ENCODE data around the gene KLF1. TPM values are rescaled to one million over a fixed set of nuclear protein-coding genes. Genes with fewer than 3 reads are reported as not detected.

Gene KLF1
- total and polyA plus RNA-seq, 2 of the 13 experiments (the other 11 are each of a cell fraction or from before 2014, with no cell fraction given): not detected

DNA sequence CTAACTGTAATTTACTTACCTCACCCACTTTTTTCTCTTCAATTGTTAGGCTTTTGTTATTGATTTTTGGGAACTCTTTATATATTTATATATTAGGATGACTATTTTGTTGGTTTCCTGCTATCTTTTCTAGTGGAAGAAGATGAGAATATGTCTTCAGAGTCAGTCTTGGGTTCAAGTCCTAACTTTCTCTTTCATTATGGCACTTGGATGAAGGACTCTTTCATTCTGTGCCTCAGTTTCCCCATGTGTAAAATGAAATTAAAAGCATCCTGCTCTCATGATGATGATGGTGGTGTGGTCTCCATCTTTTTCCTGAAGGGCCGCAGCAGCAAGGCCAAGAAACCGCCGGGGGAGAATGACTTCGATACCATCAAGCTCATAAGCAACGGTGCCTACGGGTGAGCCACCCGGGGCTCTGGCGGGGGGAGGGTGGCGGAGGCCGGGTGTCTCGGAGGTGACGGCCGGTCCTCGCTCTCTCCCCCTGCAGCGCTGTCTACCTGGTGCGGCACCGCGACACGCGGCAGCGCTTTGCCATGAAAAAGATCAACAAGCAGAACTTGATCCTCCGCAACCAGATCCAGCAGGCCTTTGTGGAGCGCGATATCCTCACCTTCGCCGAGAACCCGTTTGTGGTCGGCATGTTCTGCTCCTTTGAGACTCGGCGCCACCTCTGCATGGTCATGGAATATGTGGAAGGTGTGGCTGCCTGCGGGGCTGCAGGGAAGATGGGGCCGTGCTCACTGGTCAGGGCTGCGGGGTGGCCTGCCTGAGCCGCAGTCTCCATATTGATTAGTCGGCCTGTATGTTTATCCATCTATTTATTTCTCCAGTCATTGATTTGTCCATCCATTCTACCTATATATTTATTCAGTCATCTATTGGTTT, 28.7 kb downstream of the KLF1 start:
- no peak for ATAC-seq
- Histone ChIP-seq H3K27me3 (ENCODE audit: control insufficient read depth in 1 of 2, insufficient read depth in 2 of 2, low read length in 2 of 2) (no peaks in the 10 kb centered on the region), H3K36me3 (replicated peaks in 1 of 2; ENCODE audit: control insufficient read depth in 1 of 2, insufficient read depth in 2 of 2, low read length in 2 of 2) (no peaks in the 10 kb centered on the region), H3K4me1 (ENCODE audit: insufficient read depth, low read length) (no peaks in the 10 kb centered on the region), H4K20me1 (ENCODE audit: insufficient read depth, low read length) (no peaks in the 10 kb centered on the region), H3K27ac (ENCODE audit: extremely low read length, insufficient read depth, low read length) (no peak overlapping the region), H3K9ac (ENCODE audit: insufficient read depth, low read depth, low read length) (no peak overlapping the region), H2AFZ (ENCODE audit: low read length) (no peak overlapping the region), H3K4me3 (replicated peaks in 1 of 3; ENCODE audit: insufficient read depth in 1 of 3, low read depth in 2 of 3, low read length in 3 of 3) (no peak overlapping the region), H3K9me3 (ENCODE audit: low read length) (no peaks in the 10 kb centered on the region), H3K79me2 (ENCODE audit: insufficient read depth, low read length) (no peaks in the 10 kb centered on the region), H3K4me2 (ENCODE audit: low read depth, low read length) (no peak overlapping the region)
- TF ChIP-seq NFE2 (CRISPR knock-in tag; IDR thresholded peaks at IDR 0.05): no peak
- TF ChIP-seq ZNF17 (CRISPR knock-in tag; IDR thresholded peaks at IDR 0.05): no peak
- no peak for TF ChIP-seq ATM (IDR thresholded peaks at IDR 0.05; ENCODE audit: borderline replicate concordance)
- no peak for TF ChIP-seq ZNF432 (CRISPR knock-in tag; IDR thresholded peaks at IDR 0.05; ENCODE audit: borderline replicate concordance)
- no peak for TF ChIP-seq ZNF570 (CRISPR knock-in tag; IDR thresholded peaks at IDR 0.05; ENCODE audit: borderline replicate concordance)
- TF ChIP-seq ASH2L (IDR thresholded peaks at IDR 0.05; ENCODE audit: insufficient read length, low read depth, low read length): no peak
- no peak for TF ChIP-seq SP2 (CRISPR knock-in tag; IDR thresholded peaks at IDR 0.05)
- TF ChIP-seq ZNF44 (CRISPR knock-in tag; IDR thresholded peaks at IDR 0.05): no peak
- FAIRE-seq: no peak
- intact Hi-C loops (cut with micrococcal nuclease; ENCODE audit: unreplicated experiment) (no loop called here), in situ Hi-C loops (cut with HindIII; ENCODE audit: extremely low pct_ligation_motif_present, low pct_unique_long_range_greater_than_20kb) (no loop called here)
- BruUV-seq (replicated peaks): no TSS peak
- ChIA-PET CTCF (ENCODE audit: low intra/inter-chr PET ratio, low total read pairs) (no interaction called here), POLR2A (no interaction called here)
- DNase-seq (ENCODE audit: low spot score): no peak
- 79% methylated on average over 21 of the region's 35 CpGs for WGBS (ENCODE audit: low lambda C conversion rate)

DNA sequence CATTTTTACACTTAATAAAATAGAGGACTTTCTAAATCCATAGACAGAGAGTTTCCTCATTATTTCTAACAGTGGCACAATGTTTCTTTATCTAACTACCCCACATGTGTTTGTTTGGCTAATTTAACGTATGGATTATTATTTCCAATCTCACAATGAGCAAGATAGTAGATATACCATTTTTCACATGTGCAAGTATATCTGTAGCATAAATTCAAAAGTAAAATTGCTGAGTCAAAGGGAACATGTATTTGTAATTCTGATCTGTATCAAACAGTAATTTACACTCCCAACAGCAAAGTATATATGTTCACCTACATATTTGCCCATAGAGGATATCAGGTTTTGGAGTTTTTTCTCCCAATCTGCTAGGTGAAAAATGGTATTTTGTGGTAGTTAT, 30.3 kb downstream of the KLF1 start:
- in situ Hi-C loops (cut with HindIII; ENCODE audit: extremely low pct_ligation_motif_present, low pct_unique_long_range_greater_than_20kb) (no loop called here), intact Hi-C loops (cut with micrococcal nuclease; ENCODE audit: unreplicated experiment) (no loop called here)
- Histone ChIP-seq H3K9me3 (ENCODE audit: low read length) (no peaks in the 10 kb centered on the region), H3K4me2 (ENCODE audit: low read depth, low read length) (no peak overlapping the region), H3K9ac (ENCODE audit: insufficient read depth, low read depth, low read length) (no peak overlapping the region), H3K79me2 (ENCODE audit: insufficient read depth, low read length) (no peaks in the 10 kb centered on the region), H3K27me3 (ENCODE audit: control insufficient read depth in 1 of 2, insufficient read depth in 2 of 2, low read length in 2 of 2) (no peaks in the 10 kb centered on the region), H3K27ac (ENCODE audit: extremely low read length, insufficient read depth, low read length) (no peak overlapping the region), H3K4me1 (ENCODE audit: insufficient read depth, low read length) (no peaks in the 10 kb centered on the region), H4K20me1 (ENCODE audit: insufficient read depth, low read length) (no peaks in the 10 kb centered on the region), H3K36me3 (replicated peaks in 1 of 2; ENCODE audit: control insufficient read depth in 1 of 2, insufficient read depth in 2 of 2, low read length in 2 of 2) (no peaks in the 10 kb centered on the region), H3K4me3 (replicated peaks in 1 of 3; ENCODE audit: insufficient read depth in 1 of 3, low read depth in 2 of 3, low read length in 3 of 3) (no peak overlapping the region), H2AFZ (ENCODE audit: low read length) (no peak overlapping the region)
- FAIRE-seq: no peak
- ChIA-PET CTCF (ENCODE audit: low intra/inter-chr PET ratio, low total read pairs) (no interaction called here), POLR2A (no interaction called here)
- BruUV-seq (replicated peaks): no TSS peak
- WGBS (ENCODE audit: low lambda C conversion rate): 69% methylated on average over 1 of the region's 1 CpG
- DNase-seq (ENCODE audit: low spot score): no peak
- TF ChIP-seq ZFP90 (CRISPR knock-in tag; IDR thresholded peaks at IDR 0.05; ENCODE audit: borderline replicate concordance) (no peak), KLF13 (CRISPR knock-in tag; IDR thresholded peaks at IDR 0.05) (no peak), ZNF761 (CRISPR knock-in tag; conservative IDR thresholded peaks at IDR 0.05) (no peak), MAFK (conservative IDR thresholded peaks at IDR 0.05 in 1 of 2, IDR thresholded peaks at IDR 0.05 in 1 of 2; ENCODE audit: low read length in 2 of 2) (peak in 1 of 2 experiments; percentile 38; a peak in 2 of 4 replicates), FOSL2 (CRISPR knock-in tag; IDR thresholded peaks at IDR 0.05) (no peak), PHB2 (IDR thresholded peaks at IDR 0.05; ENCODE audit: partially characterized antibody) (no peak), ZNF468 (CRISPR knock-in tag; IDR thresholded peaks at IDR 0.05) (no peak)
- ATAC-seq: no peak
